GM10266 (cell line): ENCODE measurements around the gene CCDC83.

ENCODE experiments used
- DNase-seq: peaks from one replicate; pipeline ENCODE4 v3.0.0; 2012; ENCODE audit errors: extremely low spot score
- TF ChIP-seq, protein P1 (sequence below): IDR thresholded peaks from 2 replicates; pipeline ENCODE4 v1.5.1; 2012; ENCODE audit warnings: mild to moderate bottlenecking, low read depth; ENCODE audit not compliant: control insufficient read depth, insufficient read depth; ENCODE audit errors: missing control alignments

Gene CCDC83

DNA sequence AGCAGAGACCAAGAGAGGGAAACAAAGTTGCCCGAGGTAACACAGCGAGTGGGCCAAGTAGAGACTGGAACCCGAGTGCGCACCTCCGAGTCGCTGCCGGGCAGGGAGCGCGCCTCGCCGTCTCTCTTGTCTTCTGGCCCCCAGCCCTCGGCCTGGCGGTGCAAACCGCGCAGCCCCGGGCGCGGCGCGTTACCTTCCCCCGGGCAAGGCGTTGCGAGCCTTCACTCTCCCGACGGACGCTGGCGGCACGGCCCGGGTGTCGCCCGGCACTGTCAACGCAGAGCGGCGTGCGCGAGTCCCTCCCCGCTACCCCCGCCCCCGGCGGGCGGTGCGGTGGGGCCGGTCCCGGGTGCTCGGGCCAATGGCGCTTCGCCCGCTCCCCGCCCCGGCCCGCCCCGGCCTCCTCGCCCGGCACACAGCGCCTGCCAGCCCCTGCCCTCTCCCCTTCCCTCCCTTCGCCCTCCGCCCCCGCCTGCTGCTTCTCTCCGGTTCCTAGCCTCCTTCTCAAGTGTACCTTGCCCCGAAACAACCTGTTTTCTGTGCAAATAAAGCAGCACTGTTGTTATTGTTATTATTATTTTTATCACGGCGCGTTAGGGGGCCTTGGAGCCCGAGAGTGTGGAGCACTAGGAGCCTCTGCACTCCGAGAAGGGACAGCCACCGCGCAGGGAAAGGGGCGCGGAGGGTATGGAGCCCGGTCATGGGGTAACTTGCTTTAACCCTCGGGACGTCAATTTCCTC lies 44.1 kb upstream of the CCDC83 start, which contains the start of gene SYTL2:
SYTL2 (minus strand) TSS at position 271 of the 741 bp plus-strand sequence. CDS start 53,416 bp downstream, outside the sequence.
- DNase-seq: peak; percentile 69
- TF ChIP-seq, protein P1, sequence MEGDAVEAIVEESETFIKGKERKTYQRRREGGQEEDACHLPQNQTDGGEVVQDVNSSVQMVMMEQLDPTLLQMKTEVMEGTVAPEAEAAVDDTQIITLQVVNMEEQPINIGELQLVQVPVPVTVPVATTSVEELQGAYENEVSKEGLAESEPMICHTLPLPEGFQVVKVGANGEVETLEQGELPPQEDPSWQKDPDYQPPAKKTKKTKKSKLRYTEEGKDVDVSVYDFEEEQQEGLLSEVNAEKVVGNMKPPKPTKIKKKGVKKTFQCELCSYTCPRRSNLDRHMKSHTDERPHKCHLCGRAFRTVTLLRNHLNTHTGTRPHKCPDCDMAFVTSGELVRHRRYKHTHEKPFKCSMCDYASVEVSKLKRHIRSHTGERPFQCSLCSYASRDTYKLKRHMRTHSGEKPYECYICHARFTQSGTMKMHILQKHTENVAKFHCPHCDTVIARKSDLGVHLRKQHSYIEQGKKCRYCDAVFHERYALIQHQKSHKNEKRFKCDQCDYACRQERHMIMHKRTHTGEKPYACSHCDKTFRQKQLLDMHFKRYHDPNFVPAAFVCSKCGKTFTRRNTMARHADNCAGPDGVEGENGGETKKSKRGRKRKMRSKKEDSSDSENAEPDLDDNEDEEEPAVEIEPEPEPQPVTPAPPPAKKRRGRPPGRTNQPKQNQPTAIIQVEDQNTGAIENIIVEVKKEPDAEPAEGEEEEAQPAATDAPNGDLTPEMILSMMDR: no peak

GRCh38 chr11:85811624-85812023 lies 43.6 kb upstream of the CCDC83 start:
- TF ChIP-seq, protein P1: no peak
- DNase-seq: no peak

GRCh38 chr11:85813721-85814120 lies 41.5 kb upstream of the CCDC83 start:
- TF ChIP-seq, protein P1: no peak
- DNase-seq: no peak

DNA sequence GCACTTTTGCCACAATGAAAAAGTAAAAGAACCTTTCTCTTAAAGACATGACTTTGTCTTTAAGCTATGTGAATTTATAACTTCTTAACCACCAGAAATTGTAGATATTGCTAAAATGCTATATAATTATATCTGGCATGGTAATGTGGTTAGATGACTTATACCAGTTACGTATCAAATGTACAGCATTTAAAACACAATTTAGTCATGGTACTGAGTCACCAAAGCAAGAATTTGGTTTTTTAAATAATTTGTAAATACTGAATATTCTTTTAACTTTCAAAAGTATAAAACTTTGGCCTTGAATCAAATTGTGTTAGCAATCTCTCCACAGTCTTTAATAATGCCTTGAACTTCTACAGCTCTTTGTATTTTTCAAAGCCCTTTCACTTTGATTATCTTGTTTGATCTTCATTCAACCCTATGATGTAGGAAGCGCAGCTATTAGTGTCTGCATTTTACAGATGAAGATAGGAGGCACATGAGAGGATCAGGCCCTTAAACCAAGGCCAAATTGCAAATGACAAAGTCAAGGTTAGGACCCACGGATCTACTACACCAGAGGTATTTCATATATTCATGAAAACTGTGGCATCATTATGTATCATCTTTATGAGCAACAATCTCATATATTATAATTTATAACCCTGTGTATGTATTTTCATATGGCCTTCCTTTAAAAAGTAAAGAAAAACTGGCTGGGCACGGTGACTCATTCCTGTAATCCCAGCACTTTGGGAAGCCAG lies 39.8 kb upstream of the CCDC83 start:
- no peak for DNase-seq
- TF ChIP-seq, protein P1: no peak

- no peak for DNase-seq
- TF ChIP-seq, protein P1: no peak
Measured at GRCh38 chr11:85819441-85819840, 35.7 kb upstream of the CCDC83 start.

DNA sequence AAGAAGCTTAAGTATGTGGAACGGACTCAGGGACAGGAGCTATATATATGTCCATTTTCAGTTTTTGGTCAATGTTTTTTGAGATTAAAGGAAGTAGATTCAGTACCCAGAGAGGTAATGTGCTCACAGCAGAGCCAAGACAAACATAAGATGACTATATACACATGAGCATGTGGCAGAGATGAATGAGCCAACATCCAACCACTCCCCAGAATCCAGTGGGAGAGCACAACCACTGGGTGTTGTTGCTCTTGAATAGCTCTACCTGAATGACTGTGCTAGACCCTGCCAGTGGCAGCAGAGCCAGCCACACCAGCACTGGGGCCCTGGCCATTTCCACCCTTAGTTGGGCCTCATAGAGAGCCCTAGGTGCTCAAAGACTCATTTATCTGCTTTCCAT lies 33.5 kb upstream of the CCDC83 start:
- DNase-seq: no peak
- TF ChIP-seq, protein P1: no peak

DNA sequence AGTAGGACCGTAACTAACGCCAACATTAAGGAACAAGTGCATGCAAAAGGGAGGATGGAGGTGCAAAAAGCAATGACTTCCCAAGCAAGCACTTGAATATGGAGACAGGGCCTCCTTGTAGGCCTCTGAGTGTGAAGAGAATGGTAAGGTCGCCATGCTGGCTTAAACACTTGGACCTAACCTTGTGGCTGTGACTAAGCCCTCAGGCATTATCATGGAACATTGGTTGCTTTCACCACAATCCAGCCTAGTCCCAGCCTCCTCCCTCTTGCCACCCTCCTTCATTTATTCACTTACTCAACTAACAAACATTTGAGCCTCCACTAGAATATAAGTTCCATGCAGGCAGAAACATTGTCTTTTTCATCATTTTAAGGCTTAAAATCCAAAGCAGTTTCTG lies 32.4 kb upstream of the CCDC83 start:
- no peak for DNase-seq
- TF ChIP-seq, protein P1: no peak
